Transverse colon (tissue), 4 donors: ENCODE data around the gene LY6G6C. TPM values are rescaled to one million over a fixed set of nuclear protein-coding genes. Genes with fewer than 3 reads are reported as not detected.
A peak's percentile ranks its signal among the peaks of the same experiment; 100 is the strongest.

Experiments
- DNase-seq: peaks from one replicate; pipeline ENCODE4 v3.0.0-alpha.2; 2019
- H3K27ac ChIP-seq, 4 donors: fragments of 200-600 bp; sonication (generic); 2 replicates each; pipeline ENCODE4 v1.5.1; 2016 to 2018; ENCODE audit warnings: inconsistent platforms in 4 of 4
- H3K27me3 ChIP-seq: fragments of 200-600 bp; sonication (generic); 2 replicates; pipeline ENCODE4 v1.5.1; 2017; ENCODE audit warnings: inconsistent platforms
- H3K36me3 ChIP-seq, 4 donors: fragments of 200-600 bp; sonication (generic); 2 replicates each; pipeline ENCODE4 v1.5.1; 2017 to 2019; ENCODE audit warnings: inconsistent platforms in 4 of 4
- H3K4me1 ChIP-seq, 4 donors: fragments of 200-600 bp; sonication (generic); 2 replicates each; pipeline ENCODE4 v1.5.1; 2017 to 2020; ENCODE audit warnings: inconsistent platforms in 4 of 4
- H3K4me3 ChIP-seq, 4 donors: fragments of 200-600 bp; sonication (generic); 1 replicate in 1 of 4; 2 replicates in 3 of 4; pipeline versions ENCODE4 v1.5.1 to v1.6.1; 2017 to 2019; ENCODE audit warnings: inconsistent platforms in 4 of 4
- H3K9me3 ChIP-seq, 2 donors: fragments of 200-600 bp; sonication (generic); 2 replicates each; pipeline ENCODE4 v1.5.1; 2017 to 2019; ENCODE audit warnings: inconsistent platforms in 2 of 2
- EP300 ChIP-seq: sonication (generic); formaldehyde crosslinking; IDR thresholded peaks from one replicate; pipeline ENCODE4 v1.6.1; 2017; ENCODE audit warnings: antibody characterized with exemption, low read depth
- POLR2A ChIP-seq: fragments of 450-650 bp; IDR thresholded peaks from one replicate; pipeline ENCODE4 v1.6.1; 2016; ENCODE audit warnings: antibody characterized with exemption, mild to moderate bottlenecking, moderate library complexity
- POLR2AphosphoS5 ChIP-seq, 3 donors: sonication (generic); formaldehyde crosslinking; IDR thresholded peaks; one replicate each; pipeline ENCODE4 v1.6.1; 2016; ENCODE audit warnings: antibody characterized with exemption in 3 of 3
- WGBS, 2 donors: methylation state at CpG; one replicate each; pipeline ENCODE4 v1.1.5; 2018; ENCODE audit warnings: low coverage in 1 of 2; 5-methylcytosine and 5-hydroxymethylcytosine counted together
- in situ Hi-C, 4 donors: fragments of 200-750 bp; cut with MboI; loops; one replicate each; pipeline versions ENCODE4 v1.15.0 to v1.15.1; 2017; ENCODE audit warnings: low sequenced_read_pairs in 3 of 4, low pct_ligation_motif_present in 1 of 4, low pct_unique_long_range_greater_than_20kb in 1 of 4
- intact Hi-C: fragments of 100-400 bp; cut with DNase I; formaldehyde crosslinking; loops from one replicate; pipeline ENCODE4 v1.15.1; 2023; ENCODE audit warnings: low total_unique reads
- total RNA-seq, 4 donors: library from RNA; depleted of rRNA; stranded (reverse); fragments of >200 nt; gene quantifications; one replicate each; pipeline ENCODE4 v1.1.0, GENCODE V29; 2016
- TF ChIP-seq, protein P1 (sequence below), 5 experiments: fragments of 200-600 bp in 3 of 5; fragments of 450-650 bp in 2 of 5; sonication (generic) in 3 of 5; IDR thresholded peaks; 1 replicate in 2 of 5; 2 replicates in 3 of 5; pipeline ENCODE4 v1.5.1; 2016 to 2017; ENCODE audit warnings: antibody characterized with exemption in 5 of 5, inconsistent platforms in 3 of 5, mild to moderate bottlenecking in 2 of 5, moderate library complexity in 1 of 5

Gene LY6G6C
- total RNA-seq, 4 donors from 2014 or later: not detected

DNA sequence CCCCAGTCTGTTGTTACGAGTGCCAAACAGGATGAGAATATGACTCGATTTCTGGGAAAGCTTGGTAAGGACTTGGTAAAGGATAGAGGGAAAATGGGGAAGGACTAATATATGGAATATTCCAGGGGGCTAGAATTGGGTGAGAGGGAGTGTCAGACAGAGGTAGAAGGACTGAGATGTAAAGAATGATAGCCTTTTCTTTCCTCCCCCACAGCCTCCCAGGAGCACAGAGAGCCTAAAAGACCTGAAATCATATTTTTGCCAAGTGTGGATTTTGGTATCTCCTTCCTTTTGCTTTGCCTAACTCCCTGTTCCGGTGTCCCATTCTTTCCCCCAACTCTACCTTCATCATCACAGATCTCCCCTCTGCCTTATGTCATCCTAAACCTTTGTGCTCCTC is 21.3 kb upstream of the LY6G6C start:
- Histone ChIP-seq H3K36me3 (no peaks in the 10 kb centered on the region), H3K4me1 (peaks cover 5 to 29% (median 25%) of the 10 kb centered on the region in 4 donors), H3K9me3 (no peaks in the 10 kb centered on the region), H3K4me3 (no peak overlapping the region), H3K27ac (no peak overlapping the region), H3K27me3 (no peaks in the 10 kb centered on the region)
- in situ Hi-C loops (no loop called here), intact Hi-C loops (no loop called here)
- TF ChIP-seq, protein P1, sequence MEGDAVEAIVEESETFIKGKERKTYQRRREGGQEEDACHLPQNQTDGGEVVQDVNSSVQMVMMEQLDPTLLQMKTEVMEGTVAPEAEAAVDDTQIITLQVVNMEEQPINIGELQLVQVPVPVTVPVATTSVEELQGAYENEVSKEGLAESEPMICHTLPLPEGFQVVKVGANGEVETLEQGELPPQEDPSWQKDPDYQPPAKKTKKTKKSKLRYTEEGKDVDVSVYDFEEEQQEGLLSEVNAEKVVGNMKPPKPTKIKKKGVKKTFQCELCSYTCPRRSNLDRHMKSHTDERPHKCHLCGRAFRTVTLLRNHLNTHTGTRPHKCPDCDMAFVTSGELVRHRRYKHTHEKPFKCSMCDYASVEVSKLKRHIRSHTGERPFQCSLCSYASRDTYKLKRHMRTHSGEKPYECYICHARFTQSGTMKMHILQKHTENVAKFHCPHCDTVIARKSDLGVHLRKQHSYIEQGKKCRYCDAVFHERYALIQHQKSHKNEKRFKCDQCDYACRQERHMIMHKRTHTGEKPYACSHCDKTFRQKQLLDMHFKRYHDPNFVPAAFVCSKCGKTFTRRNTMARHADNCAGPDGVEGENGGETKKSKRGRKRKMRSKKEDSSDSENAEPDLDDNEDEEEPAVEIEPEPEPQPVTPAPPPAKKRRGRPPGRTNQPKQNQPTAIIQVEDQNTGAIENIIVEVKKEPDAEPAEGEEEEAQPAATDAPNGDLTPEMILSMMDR (IDR thresholded peaks at IDR 0.05): no peak
- no peak for DNase-seq
- 83 to 94% methylated on average over 3 of the region's 3 CpGs for WGBS, 2 donors

DNA sequence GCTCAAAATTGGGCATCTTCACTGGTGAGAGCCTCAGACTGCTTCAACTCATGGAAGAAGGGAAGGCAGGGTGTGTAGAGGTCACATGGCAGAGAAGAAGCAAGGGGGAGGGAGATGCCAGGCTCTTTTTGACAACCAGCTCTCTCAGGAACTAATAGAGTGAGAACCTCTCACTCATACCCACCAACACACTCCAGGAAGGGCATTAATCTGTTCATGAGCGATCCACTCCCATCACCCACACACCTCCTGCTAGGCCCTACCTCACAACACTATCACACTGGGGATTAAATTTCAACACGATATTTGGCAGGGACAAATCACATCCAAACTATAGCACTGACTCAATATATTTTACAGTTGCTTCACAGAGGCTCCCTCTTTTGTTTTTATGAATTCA is 20.3 kb upstream of the LY6G6C start:
- TF ChIP-seq, protein P1 (IDR thresholded peaks at IDR 0.05): no peak
- TF ChIP-seq EP300: no peak
- no peak for TF ChIP-seq POLR2AphosphoS5 (IDR thresholded peaks at IDR 0.05)
- no peak for TF ChIP-seq POLR2A
- WGBS, 2 donors: 81 to 93% methylated on average over 2 of the region's 2 CpGs
- Histone ChIP-seq H3K36me3 (no peaks in the 10 kb centered on the region), H3K27me3 (no peaks in the 10 kb centered on the region), H3K27ac (no peak overlapping the region), H3K4me3 (no peak overlapping the region), H3K4me1 (peaks cover 11 to 40% (median 32%) of the 10 kb centered on the region in 4 donors), H3K9me3 (no peaks in the 10 kb centered on the region)
- intact Hi-C loops: no loop called here
- in situ Hi-C loops: no loop called here
- no peak for DNase-seq

DNA sequence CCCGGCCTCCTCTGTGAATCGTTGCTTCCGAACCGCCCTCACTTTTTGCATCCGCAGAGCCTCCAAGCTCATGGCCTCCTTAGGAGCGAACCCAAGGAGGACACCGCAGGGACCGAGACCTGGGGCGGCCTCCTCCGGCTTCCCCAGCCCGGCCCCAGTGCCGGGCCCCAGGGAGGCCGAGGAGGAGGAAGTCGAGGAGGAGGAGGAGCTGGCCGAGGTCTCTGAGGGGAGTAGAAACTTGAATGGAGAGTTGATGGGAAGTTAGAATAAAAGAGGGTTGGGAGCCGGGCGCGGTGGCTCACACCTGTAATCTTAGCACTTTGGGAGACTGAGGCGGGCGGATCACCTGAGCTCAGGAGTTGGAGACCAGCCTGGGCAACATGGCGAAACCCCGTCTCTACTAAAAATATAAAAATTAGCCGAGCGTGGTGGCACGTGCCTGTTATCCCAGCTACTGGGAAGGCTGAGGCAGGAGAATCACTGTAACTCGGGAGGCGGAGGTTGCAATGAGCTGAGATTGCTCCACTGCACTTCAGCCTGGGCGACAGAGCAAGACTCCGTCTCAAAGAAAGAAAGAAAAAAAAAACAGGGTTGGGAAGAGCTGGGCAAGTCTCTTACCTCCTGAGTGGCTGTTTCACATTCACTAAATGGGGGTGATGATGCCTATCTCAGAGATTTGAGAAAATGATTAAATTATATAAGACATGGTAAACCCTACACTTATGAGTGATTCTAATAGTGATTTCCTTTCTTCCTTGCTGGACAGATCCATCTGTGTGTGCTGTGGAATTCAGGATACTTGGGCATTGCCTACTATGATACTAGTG is 19.1 kb upstream of the LY6G6C start:
- DNase-seq: peak; percentile 60
- no peaks in the 10 kb centered on the region for H3K27me3 ChIP-seq
- 16 to 17% methylated on average over 7 to 29 of the region's 29 CpGs for WGBS, 2 donors
- intact Hi-C loops: no loop called here
- peaks cover 13 to 43% (median 37%) of the 10 kb centered on the region in 4 donors for H3K4me1 ChIP-seq
- no peaks in the 10 kb centered on the region for H3K9me3 ChIP-seq
- H3K27ac ChIP-seq: peak overlapping the region; percentile 89 to 98 (median 96)
- H3K4me3 ChIP-seq: peak overlapping the region; percentile 58 to 73 (median 68)
- in situ Hi-C loops: no loop called here
- H3K36me3 ChIP-seq: no peaks in the 10 kb centered on the region
- TF ChIP-seq POLR2AphosphoS5 (IDR thresholded peaks at IDR 0.05): no peak
- TF ChIP-seq, protein P1 (IDR thresholded peaks at IDR 0.05): no peak
- no peak for TF ChIP-seq EP300
- no peak for TF ChIP-seq POLR2A

DNA sequence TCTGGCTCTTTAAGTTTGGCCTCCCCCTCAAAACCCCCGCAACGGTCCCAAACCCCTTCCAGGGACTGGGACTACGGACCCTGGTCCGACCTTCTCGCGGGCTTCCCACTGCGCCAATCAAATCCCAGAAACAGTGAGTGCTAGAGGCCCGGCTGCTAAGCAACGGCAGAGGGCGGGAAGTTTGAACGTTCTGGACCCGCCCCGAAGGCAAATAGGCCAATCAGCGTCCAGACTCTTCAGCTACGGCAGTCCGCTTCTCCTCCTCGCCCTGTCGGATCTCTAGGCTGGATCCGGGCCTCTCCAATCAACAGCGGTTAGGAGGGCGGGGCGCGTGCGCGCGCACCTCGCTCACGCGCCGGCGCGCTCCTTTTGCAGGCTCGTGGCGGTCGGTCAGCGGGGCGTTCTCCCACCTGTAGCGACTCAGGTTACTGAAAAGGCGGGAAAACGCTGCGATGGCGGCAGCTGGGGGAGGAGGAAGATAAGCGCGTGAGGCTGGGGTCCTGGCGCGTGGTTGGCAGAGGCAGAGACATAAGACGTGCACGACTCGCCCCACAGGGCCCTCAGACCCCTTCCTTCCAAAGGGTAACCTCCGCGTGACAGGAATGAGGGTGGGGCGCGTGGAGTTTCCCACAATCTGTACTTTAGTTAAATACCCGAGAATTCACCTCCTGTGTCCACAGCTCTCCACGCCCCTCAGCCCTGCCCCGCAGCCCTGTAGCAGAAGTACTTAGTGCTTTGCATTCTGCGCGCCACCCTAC is 18.3 kb upstream of the LY6G6C start, which contains the start of gene MSH5:
Gene MSH5 (plus strand): TSS at position 367 of the 758 bp plus-strand sequence. CDS start 462 bp downstream, outside the sequence.
- Histone ChIP-seq H3K36me3 (no peaks in the 10 kb centered on the region), H3K4me1 (peaks cover 13 to 44% (median 37%) of the 10 kb centered on the region in 4 donors), H3K4me3 (peak within 1 kb of the TSS; percentile 58 to 73 (median 68)), H3K9me3 (no peaks in the 10 kb centered on the region), H3K27ac (peak within 1 kb of the TSS; percentile 96 to 99 (median 98)), H3K27me3 (no peaks in the 10 kb centered on the region)
- in situ Hi-C loops (loop anchor here in 1 of 4 donors (10.0 kb wide), 1 partner anchor 85 kb away; the partner anchor contains the start of gene HSPA1B), intact Hi-C loops (no loop called here)
- WGBS, 2 donors: 0% methylated on average over 58 of the region's 58 CpGs; no CpG with 5 or more reads in 1 of the 2 donors
- TF ChIP-seq EP300 (no peak), POLR2A (peak; percentile 79), POLR2AphosphoS5 (IDR thresholded peaks at IDR 0.05) (peak; percentile 76 to 92 (median 85))
- TF ChIP-seq, protein P1 (IDR thresholded peaks at IDR 0.05): no peak
- peak; percentile 99 for DNase-seq
